Fibroblast of gingiva (primary cell): Measurements from ENCODE around the gene GUCD1.

Experiments
- DNase-seq: peaks from one replicate; pipeline ENCODE4 v3.0.0-alpha.2; 2011; ENCODE audit warnings: low read depth

Gene GUCD1

DNA sequence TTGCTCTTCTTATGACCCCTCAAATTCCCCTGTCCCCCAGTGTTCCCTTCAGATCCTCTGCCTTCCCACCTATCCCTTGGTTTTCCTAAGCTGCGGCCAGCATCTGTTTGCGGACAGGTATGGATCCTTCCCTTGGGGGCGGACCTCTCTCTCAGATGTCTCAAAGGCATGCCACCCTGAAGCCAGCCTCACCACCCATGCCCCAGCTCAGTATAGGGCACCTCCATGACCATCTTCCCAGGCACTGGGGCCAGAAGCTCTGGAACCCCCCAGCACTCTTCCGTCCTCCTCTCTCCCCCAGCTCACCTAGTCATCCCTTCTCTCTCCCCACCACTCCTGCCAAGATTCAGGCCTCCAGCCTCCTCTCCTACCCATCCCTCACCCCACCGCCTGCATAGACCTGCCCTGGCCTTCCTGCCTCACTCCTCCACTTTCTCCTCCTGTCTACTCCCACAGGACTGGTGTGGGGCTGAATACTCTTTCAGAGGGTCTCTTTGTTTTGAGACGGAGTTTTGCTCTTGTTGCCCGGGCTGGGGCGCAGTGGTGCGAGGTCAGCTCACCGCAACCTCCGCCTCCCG, 35.7 kb upstream of the GUCD1 start:
- DNase-seq: no peak

DNA sequence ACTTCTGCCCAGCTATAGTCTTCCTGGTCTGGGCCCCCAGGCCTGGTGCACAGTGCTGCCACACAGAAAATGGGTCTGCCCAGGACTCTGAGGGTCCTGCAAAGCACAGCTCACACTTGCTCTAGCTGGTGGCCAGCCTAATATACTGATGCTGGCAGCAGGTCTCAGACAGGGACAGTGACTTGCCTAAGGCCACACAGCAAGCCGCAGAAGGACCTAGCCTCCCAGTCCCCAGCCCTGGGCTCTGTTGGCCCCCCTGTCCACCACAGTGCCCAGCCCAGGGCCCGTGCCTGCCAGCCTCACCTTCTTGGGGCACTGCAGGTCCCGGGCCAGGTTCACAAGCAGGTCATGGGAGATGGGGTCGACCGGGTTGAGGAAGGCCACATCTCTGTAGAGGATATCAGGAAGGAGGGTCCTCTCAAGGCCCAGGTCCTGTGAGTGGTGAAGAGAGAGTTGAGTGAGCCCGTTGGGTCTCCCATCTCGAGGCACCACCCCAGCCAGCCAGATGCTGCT, 34.6 kb upstream of the GUCD1 start:
- DNase-seq: no peak

GRCh38 chr22:24588757-24589481, 34.0 kb upstream of the GUCD1 start:
- no peak for DNase-seq

- no peak for DNase-seq
Observed at GRCh38 chr22:24588381-24588756, 33.4 kb upstream of the GUCD1 start.

GRCh38 chr22:24587948-24588347, 33.0 kb upstream of the GUCD1 start:
- DNase-seq: no peak

GRCh38 chr22:24587251-24587650, 32.3 kb upstream of the GUCD1 start:
- DNase-seq: no peak

- DNase-seq: no peak
Observed at GRCh38 chr22:24585927-24586546, 31.1 kb upstream of the GUCD1 start.

DNA sequence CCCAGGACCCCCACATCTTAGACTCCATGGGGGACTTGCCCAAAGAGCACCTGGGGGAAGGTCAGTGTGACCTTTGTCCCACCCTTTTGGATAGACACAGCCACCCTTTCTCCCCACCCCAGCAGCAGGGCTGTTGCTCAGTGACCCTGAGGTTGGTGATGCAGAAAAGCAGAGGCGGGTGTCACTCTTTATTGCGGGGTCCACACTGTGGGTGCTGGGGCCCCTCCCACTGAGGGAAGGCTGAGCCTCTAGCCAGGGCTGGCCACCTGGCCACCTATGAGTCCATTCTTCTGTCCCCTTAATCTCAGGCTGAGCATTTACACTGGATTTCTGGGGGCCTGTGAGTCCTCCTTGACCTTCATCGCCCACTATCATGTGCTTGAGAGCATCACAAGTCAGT, 30.5 kb upstream of the GUCD1 start:
- no peak for DNase-seq

DNA sequence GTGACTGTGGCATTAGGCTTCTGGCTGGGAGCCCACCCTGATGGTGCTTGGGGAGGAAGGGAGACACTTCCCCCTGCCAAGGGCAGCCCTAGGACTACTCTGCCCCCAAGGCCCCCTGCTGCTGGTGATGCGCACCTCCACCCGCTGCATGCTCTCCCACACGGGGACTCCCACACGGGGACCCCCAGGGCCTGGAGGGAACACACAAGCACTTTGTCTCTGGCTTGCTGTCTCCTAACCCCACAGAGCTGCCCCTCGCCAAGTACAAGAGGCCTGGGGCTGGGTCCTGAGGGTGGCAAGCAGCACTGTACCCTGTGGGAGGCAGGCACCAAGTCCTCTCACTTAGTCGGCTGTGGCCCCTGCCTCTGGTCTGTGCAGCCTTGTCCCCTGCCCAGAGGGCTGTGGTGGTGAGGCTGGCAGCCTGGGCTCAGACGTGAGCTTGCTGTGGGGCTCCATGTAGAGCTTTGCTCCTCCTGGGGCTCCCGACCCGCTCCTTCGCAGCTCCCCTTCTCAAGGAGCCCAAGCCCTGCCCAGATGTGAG, 30.0 kb upstream of the GUCD1 start:
- DNase-seq: no peak

GRCh38 chr22:24584166-24584790, 29.3 kb upstream of the GUCD1 start:
- DNase-seq: no peak

- no peak for DNase-seq
Observed at GRCh38 chr22:24583221-24584165, 28.6 kb upstream of the GUCD1 start.

DNA sequence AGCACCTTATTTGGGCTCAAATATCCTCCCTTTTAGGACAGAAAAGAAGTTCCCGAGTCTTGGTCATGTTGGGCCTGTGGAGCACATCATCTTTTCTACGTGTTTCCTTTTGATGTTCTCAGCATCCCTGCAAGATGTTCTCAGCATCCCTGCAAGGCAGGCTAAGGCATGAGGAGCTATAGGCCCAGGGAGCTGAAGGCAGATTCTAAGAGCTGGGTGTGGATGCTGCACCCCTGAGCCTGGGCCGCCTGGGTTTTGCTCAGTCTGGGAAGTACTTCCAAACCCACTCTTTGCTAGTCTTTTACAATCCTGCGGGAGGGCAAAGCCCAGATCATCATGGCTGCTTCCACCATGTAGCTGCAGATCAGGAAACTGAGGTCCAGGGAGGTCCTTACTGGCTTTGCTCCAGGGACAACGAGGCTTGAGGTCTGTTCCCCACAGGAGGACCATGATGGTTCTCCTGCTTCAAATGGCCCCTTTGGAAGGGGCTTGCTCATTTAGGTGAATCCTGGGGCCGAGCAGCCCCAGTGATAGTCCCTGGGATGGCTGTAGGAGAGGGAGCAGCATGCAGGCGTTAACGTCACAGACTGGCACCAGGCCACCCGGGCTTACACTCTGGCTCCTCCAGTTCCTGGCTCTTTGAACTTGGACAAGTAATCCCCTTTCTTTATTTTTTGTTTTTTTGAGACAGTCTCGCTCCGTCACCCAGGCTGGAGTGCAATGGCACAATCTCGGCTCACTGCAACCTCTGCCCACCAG, 27.3 kb upstream of the GUCD1 start:
- DNase-seq: no peak

DNA sequence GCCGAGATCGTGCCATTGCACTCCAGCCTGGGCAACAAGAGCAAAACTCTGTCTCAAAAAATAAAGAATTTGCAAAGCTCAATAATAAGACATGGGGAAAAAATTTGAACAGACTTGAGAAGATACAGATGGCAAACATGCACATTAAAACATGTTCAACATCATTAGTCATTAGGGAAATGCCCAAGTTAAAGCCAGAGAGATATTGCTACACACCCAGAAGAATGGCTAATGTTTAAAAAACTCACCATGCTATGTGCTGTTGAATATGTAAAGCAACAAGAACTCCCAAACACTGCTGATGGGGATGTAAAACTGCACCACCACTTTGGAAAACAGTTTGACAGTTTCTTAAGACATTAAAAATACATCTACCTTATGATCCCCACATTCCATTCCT, 25.3 kb upstream of the GUCD1 start:
- peak; percentile 80 for DNase-seq

GRCh38 chr22:24579258-24579601, 24.3 kb upstream of the GUCD1 start:
- no peak for DNase-seq

DNA sequence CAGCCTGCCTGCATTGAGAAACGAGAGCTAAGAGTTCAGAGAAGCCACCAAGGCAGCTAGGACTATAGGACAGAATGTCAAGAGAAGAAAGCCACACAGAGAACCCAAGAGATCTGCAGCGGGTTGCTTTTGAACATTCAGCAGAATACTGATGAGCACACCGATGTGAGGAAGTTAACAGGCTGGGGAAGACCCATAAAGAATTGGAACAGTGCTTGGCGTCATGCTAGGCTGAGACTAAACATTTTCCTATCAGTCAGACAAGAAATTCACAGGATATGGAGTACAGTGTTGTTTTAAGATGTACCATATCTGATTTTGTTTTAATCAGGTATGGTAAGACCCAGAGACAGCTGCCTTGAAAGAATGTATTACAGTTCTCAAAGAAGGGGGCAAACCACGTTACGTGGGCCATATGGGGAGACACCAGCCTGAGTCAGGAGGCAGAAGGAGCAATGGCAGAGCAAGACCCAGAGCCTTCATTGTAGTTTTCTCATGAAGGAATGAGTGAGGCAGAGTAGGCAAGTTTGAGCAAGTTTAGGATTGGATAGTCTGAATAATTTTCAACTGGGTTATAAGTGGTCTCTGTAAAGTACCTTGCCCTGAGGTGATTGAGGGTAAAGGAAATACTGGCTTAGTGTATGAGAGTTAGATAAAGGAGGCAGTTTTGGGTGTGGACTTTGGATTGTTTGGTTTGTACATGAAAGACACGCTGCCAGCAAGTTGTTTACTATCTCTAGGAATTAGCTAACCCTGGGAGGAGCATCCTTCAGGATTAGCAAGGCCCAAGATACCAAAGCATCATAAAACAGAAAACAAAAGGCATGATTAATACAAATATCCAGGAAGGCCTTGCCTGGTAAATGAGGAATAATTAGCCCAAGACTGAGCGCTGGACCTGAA, 23.7 kb upstream of the GUCD1 start:
- no peak for DNase-seq

DNA sequence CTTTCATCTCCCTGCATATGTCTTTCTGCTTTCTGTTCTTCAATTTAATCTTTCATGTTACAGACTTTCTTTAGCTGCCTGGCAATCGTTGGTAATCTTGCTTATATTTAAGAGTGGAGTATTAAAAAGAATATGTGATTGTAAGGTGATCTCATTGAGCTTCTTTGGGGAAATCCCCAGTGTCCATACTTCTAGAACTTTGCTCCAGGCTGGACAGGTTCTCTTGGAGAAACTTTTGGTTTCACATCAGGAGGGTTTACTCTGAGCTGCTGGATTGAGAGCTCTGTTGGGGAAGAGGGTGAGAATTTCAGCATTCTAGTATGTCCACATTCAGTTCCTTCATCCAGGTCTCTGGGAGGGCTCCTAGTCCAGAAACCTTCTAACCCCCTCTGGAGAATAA, 21.8 kb upstream of the GUCD1 start:
- DNase-seq: no peak

DNA sequence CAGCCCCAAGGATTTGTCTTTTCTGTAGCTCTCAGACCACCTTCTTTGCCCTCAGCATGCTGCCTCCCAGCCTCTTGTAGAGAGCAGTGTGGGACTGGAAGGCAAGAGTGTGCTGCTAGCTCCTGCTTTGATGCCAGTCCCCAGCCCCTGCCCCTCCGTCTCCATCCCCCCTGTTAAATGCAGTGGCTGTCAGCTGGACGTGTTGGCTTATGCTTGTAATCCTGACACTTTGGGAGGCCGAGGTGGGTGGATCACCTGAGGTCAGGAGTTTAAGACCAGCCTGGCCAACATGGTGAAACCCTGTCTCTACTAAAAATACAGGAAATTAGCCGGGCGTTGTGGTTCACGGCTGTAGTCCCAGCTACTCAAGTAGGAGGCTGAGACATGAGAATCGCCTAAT, 16.3 kb upstream of the GUCD1 start:
- DNase-seq: no peak

GRCh38 chr22:24567668-24568067, 12.7 kb upstream of the GUCD1 start:
- DNase-seq: no peak

DNA sequence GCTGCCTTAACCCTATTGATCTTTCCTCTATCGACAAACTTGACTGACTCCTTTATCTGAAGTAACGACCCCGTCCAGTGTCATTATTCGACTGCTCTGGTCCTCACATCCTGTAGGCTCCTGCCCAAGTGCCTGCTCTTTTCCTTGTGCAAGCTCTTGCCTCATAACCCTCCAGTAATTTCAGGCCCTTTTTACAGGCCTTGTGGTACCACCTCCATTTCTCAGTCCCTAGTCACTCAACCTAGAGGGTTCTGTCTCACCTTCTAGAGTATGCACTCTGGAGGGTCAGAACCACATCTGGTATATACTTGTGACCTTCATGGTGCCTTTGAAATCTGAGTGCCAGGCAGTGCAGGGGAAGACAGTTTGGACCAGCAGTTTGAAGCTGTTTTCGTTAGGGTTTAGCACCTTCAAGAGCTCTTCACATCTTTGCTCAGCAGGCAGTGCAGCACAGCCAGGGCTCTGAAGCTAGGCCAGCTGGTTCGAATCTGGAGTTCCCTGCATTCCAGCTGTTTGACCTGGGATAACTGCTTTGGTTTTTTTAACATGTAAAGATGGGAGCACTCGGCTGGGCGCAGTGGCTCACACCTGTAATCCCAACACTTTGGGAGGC, 12.1 kb upstream of the GUCD1 start:
- no peak for DNase-seq
